ENCODE data around the gene SGMS2.

The SGMS2 gene
- 0 to 0.07 reads per million in 2 donors for total RNA-seq

DNA sequence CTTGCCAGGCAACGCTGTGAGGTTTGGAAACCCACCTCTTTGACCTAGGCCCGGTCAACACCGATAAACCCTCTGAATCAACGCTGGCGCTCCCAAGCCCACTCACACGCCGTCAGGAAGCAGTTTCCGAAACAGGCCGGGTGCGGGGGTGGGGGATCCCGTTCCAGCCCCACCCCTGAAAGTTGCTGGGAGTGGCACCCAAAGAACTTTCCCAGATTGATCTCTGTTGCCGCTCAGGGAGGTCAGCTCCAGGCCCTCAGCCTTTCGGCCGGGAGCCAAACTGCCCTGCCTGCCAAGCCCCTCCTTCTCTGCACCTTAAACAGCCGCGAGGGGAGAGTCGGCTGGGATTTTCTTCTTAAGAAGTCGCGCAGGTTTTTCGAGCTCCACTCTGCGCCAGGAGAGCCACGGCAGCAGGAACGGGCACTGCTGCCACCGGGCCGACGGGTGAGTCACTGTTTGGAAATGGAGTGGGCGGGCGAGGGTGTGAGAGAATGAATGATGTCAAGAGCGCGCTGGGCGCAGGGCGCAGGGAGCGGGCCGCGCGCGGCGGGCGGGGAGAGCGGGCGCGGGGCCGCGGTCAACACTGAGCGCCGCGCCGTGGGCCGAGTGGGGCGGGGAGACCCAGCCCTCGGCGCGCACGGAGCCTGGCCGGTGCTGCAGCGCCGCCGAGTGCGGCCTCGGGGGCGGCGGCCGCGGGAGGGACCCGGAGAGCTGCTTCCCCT is at the start of gene SGMS2:
Gene SGMS2, plus strand, starts transcription at position 583 of the 722 bp plus-strand sequence. CDS start 70,622 bp downstream, outside the sequence.
- no peak for DNase-seq

DNA sequence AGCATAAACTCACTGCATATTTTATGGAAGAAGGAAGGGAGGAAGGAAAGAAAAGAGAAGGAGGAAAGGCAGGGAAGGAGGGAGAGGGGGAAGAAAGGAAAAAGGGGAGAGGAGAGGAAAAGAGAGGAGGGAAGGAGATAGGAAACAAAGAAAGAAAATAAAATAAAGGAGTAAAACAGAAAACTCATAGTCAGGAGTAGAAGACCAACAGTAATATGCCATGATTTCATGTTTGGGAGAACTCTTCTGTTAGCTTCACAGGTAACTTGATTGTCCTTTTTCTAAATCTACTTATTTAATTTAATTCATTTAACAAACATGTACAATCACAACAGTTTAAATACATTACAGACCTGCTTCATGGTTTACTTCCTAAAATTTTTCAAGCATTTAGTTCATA is 46.8 kb upstream of the SGMS2 start:
- no peak for DNase-seq

DNA sequence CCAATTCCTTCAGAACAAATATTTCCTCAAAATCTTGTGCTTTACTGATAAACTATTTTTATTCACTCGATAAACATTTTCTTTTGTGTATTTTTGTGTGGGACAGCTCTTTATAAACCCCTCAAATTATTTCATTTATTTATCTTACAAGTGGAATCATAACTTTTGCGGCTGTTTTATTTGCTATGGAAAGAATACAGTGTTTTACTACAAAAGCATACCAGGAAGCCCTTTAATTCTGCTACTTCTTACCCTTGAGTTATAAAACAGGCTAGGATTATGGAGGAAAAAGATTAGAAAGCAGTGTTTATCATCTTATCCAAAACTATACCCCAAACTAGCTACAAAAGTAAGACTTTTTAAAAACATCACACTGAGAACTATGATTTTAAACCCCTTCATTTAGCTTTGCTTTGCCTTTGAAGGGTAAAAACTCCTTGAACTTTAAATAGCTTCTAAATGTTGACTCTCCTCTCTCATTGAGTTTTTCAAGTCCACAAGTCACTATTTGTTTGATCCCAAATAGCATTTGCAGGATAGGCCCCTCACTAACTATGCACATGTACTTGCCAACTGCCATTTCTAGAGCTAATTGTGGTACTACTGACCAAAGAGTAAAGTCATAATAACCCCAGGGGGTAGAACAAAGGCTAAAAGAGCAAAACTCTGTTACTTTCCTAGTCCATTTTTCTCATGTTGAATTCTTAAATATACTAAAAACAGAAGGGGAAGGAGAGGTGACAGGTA is 45.8 kb upstream of the SGMS2 start:
- DNase-seq: no peak

- no peak for DNase-seq
Measured at GRCh38 chr4:107780665-107781064, 44.1 kb upstream of the SGMS2 start.

DNA sequence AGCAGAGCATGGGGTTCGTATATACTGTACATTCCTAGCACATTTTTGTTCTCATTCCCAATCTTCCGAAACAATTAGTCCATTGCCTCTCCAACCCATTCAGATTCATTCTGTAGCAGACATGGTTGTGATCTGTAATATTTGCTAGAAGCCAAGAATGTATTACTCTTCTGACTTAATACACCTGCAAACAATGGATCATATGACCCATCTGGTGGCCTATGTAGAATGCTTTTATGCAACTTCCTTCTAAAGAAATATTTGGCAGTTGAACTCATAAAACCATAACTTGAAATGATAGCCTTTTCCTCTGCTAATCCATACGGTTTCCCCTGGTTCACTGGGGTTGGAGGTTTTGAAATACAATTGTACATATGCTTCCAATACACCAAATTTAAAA is 32.8 kb upstream of the SGMS2 start:
- no peak for DNase-seq

DNA sequence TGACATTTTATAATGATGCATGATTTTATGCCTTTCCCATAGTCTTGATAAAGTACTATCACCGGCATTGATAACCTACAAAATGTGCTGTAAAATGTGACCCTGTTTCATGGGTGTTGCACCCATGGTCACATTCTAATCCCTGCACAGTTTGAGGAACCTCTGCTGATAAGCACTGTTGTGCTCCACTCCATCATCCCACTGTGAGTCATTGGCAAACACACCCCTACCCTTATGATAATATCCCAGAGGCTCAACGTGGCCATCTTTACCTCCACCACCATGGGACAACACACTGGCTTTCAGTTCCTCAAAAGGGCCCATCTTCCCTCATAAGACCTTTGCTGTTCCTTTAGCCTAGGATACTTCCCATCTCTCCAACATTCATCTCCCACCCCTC is 32.0 kb upstream of the SGMS2 start:
- DNase-seq: no peak

- no peak for DNase-seq
Measured at GRCh38 chr4:107793996-107794395, 30.7 kb upstream of the SGMS2 start.

DNA sequence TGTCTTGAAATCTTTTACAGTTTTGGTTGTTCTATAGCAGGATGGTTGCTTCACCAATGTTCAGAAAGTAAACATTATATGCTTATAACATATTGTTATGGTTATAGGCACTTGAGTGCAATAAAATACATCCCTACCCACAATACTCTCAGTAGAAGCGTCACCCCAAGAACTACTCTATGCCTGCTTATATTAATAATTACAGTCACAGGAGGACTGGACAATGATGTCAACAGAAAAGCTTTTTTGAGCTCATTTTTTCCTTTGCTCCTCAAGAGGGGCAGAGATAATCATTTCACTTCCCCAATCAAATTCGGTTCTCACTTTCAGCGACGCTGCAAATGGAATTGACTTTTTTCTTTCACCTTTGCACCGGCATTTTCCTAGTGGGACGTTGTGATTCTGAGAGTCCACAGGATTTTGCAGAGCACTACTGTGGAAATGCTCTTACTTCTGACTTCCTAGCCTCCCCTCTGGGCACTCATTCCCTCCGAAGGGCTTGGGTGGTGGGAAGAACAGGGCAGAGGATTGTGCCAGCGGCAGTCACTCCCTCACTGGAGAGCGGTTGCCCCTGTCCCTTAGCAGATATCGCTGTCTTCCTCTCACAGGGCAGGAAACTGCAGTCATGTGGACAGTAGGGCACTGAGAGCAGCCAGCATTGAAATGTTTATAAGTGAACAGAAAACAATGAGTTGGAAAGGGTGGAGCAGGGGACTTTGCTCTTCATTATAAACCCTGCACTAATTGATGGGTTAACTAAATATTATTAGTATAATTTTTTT is 24.9 kb upstream of the SGMS2 start:
- DNase-seq: no peak

DNA sequence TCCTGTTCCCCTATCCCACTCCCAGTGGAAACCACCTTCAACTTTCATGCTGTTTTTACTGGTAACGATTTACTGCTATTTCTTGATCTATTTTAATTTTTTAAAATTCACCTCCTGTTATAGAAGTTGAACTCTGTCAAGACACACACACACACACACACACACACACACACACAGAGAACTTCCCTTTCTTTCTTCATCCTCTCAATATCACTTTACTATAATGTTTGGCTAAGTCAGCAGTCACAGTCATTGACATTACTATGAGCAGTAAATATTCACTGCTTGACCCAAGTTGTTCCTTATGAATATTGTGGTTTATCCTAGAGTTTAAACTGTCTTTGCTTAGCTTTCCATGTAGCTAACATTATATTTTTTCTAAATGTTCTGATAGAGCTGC is 24.0 kb upstream of the SGMS2 start:
- DNase-seq: no peak

DNA sequence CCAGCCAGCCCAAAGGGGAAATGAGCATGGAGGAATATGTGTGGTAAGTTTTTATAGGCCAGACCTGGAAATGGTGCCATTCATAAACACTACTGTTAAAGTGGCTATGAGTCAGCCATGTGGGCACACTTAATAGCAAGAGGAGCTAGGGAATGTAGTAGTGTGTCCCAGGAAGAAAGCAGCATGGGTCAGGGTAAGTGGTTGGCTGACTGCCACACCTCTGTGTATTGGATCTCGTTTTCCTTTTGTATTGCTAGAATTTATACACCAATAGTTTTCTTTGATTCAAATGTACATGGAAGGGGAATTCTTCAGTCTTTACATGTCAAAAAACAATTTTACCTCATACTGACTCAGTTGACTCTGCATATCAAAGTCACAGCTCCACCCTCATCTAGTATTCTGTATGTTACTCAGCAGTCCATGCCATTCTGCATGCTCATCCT is 22.9 kb upstream of the SGMS2 start:
- DNase-seq: no peak

DNA sequence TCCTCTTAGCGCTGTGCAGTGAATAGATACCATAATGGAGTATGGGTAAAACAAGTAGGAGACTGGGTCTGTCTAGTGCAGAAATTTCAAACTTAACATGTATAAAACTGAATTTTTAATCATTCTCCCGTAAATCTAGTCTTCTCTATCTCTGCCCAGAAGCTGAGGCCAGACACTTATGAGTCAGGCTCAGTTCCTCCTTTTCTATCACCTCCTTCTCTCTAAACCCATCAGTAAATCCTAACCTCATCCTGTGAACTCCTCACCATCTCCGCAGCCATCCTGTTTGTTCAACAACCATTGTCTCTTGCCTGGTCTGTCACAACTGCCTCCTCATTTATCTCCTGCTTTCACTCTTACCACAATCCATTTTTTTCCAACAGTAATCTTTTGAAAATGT is 19.8 kb upstream of the SGMS2 start:
- no peak for DNase-seq

- DNase-seq: no peak
Measured at GRCh38 chr4:107806196-107806595, 18.5 kb upstream of the SGMS2 start.

DNA sequence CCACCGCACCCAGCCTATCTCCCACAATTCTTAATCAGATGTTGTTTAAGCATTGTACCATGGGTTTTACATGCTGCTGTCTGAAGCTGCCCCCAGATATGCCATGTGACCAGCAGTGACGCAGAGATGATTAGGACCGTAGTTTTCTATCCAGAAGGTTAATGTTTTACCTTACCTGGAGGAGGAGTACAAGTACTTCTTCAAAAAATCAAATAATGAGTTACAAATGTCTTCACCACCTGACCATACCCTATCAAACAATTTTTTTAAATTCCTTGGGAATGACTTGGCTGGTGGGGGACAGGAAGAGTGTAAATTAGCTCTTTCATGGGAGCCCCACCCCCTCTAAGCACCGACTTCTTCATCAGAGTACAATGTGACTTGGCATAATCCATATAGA is 16.2 kb upstream of the SGMS2 start:
- DNase-seq: no peak

DNA sequence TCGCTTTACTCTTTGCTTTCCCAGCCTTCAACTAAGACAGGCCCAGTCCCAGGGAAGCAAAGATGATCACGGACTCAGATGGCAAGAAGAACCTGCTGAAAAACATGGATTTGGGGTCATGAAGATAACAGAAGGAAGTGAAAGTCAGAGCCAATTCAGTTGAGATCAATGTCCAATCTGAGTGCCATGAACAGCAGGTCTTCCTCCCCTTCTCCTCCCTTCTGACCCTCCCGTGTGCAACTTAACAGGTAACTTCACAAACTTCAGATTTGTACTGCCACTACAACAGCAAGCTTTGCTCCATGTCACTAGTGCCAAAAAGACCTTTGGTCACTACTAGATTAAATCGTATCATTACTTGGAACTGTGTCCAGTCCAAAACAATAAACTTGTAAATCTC is 15.5 kb upstream of the SGMS2 start:
- no peak for DNase-seq

DNA sequence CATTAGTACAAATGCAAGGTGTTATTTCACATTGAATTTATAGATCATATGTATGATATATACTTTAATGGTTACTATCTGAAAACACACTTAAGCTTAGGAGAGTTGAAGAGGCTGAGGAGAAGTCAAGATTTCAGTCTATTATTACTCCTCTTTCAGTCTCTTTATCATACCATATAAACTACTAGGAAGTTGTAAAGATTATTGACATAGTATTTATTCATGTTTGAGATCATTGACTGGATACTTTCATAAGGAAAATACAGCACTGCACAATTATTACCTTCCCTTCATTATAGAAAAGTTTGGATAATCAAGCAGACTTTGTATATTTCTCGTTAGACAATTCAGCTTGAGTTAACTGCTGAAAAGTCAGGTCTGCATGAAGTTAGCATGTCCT is 10.0 kb upstream of the SGMS2 start:
- no peak for DNase-seq

- no peak for DNase-seq
Measured at GRCh38 chr4:107815158-107815557, 9.6 kb upstream of the SGMS2 start.

- DNase-seq: no peak
Measured at GRCh38 chr4:107818301-107818910, 6.3 kb upstream of the SGMS2 start.

DNA sequence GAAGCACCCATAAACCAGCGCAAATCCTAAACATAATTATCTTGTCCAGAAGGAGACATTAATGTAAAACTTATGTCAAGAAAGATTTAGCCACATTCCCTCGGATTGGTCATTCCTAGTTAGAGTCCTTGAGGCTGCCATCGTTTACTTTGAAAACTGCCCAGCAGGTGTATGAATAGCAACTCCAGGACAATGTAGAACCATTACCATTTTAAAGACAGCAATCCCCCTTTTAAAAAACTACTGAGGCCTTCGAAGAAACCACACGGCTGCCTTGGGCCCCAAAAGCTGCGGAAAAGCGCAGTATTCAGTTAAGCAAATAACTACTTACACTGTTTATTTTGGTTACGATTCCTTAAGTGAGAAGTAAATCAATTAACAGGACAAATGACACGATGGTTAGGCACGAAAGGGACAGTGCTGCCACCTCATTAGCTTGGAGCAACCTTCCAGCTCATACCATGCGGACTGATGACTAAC is 822 bp upstream of the SGMS2 start:
- DNase-seq: no peak

- DNase-seq: no peak
Measured at GRCh38 chr4:107825072-107825824, 516 bp downstream of the SGMS2 start.

DNA sequence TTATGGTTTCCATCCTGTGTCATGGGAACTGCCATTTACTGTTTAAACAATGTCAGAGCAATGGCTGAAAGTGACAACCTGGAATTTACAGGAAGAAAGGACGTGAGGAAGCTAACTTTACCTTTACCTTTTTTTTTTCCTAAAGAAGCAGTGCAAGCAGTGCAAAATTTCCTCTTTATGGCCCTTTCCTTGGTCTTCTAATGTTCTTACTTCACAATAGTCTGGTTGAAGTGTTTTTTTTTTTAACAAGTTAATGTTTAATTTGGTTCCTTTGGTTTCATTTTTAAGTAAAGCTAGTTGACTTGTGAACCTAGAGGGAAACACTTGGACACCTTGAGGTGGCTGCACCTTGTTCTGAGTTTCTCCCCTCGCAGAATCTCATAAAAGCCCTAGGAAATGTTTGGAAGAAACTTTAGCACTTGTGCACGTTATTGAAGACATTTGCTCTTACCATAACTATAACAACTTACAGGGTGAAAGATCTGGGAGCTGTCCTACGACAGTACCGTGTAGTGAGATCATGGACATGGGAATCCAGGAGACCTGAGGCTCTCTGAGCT is 1.8 kb downstream of the SGMS2 start:
- no peak for DNase-seq

GRCh38 chr4:107828315-107829090 is 3.8 kb downstream of the SGMS2 start:
- no peak for DNase-seq

Data from T-helper 9 cell (primary cell).